IMR-90 (cell line): ENCODE measurements around the gene VPS41. TPM values are rescaled to one million over a fixed set of nuclear protein-coding genes. Genes with fewer than 3 reads are reported as not detected.

Experiments used
- ATAC-seq: fragments of 200-7000 bp; cut with Tn5 transposase; 2 replicates; pipeline ENCODE4 v1.9.1; 2020; ENCODE audit warnings: low read depth, mild to moderate bottlenecking, moderate library complexity
- BruUV-seq: library from RNA; stranded (reverse); fragments of 400-500 nt; replicated peaks from 2 replicates; lab custom pipeline; 2021; lab: Mats Ljungman, UMichigan
- CTCF ChIA-PET: fragments of 300-600 bp; formaldehyde crosslinking; extraction: SDS; loops from one replicate; lab custom pipeline; 2021; ENCODE audit warnings: antibody characterized with exemption; lab: Yijun Ruan, JAX
- POLR2A ChIA-PET: fragments of 300-600 bp; sonication (Branson Sonifier 250); formaldehyde crosslinking; loops from one replicate; lab custom pipeline; 2022; ENCODE audit warnings: antibody characterized with exemption; ENCODE audit not compliant: unreplicated experiment; lab: Charles Lee
- DNase-seq: peaks from one replicate; pipeline ENCODE4 v3.0.0; 2013
- H2AFZ ChIP-seq: replicated peaks from 2 replicates; pipeline ENCODE3; 2013; ENCODE audit warnings: low read length, mild to moderate bottlenecking; ENCODE audit not compliant: poor library complexity
- H2AK5ac ChIP-seq: 2 replicates; pipeline ENCODE4 v1.6.1; 2013; ENCODE audit warnings: low read depth, low read length, inconsistent platforms
- H2AK9ac ChIP-seq: replicated peaks from 2 replicates; pipeline ENCODE3; 2013; ENCODE audit warnings: mild to moderate bottlenecking, low read depth, low read length, moderate library complexity; ENCODE audit not compliant: poor library complexity
- H2BK120ac ChIP-seq: 2 replicates; pipeline ENCODE4 v1.6.1; 2013; ENCODE audit warnings: low read depth, low read length, inconsistent platforms
- H2BK15ac ChIP-seq: 3 replicates; pipeline ENCODE4 v1.6.1; 2013; ENCODE audit warnings: low read depth, low read length, inconsistent platforms
- H2BK20ac ChIP-seq: 2 replicates; pipeline ENCODE4 v1.6.1; 2013; ENCODE audit warnings: low read depth, mild to moderate bottlenecking, inconsistent platforms, low read length, moderate library complexity
- H2BK5ac ChIP-seq: 2 replicates; pipeline ENCODE4 v1.6.1; 2013; ENCODE audit warnings: mild to moderate bottlenecking, low read depth, low read length, inconsistent platforms; ENCODE audit not compliant: poor library complexity, severe bottlenecking
- H3K14ac ChIP-seq: replicated peaks from 2 replicates; pipeline ENCODE4 v1.6.1; 2013; ENCODE audit warnings: low read depth, low read length, inconsistent platforms
- H3K18ac ChIP-seq: 2 replicates; pipeline ENCODE4 v1.6.1; 2013; ENCODE audit warnings: low read depth, low read length, control low read depth
- H3K23ac ChIP-seq: 2 replicates; pipeline ENCODE4 v1.6.1; 2013; ENCODE audit warnings: low read depth, low read length, inconsistent platforms
- H3K27ac ChIP-seq: 2 replicates; pipeline ENCODE4 v1.5.1; 2013; ENCODE audit warnings: mild to moderate bottlenecking, control low read depth, low read length; ENCODE audit not compliant: insufficient read depth
- H3K27me3 ChIP-seq: 2 replicates; pipeline ENCODE4 v1.6.1; 2013; ENCODE audit warnings: low read length; ENCODE audit not compliant: control insufficient read depth, insufficient read depth
- H3K36me3 ChIP-seq: 2 replicates; pipeline ENCODE4 v1.6.1; 2013; ENCODE audit warnings: low read length, mixed read lengths; ENCODE audit not compliant: control insufficient read depth, insufficient read depth
- H3K4ac ChIP-seq: 2 replicates; pipeline ENCODE4 v1.6.1; 2013; ENCODE audit warnings: low read depth, low read length, inconsistent platforms
- H3K4me1 ChIP-seq: 2 replicates; pipeline ENCODE4 v1.6.1; 2013; ENCODE audit warnings: low read length, mixed read lengths; ENCODE audit not compliant: control insufficient read depth, insufficient read depth
- H3K4me2 ChIP-seq: 2 replicates; pipeline ENCODE4 v1.6.1; 2013; ENCODE audit warnings: low read depth, mild to moderate bottlenecking, control low read depth, low read length, moderate library complexity
- H3K4me3 ChIP-seq: 2 replicates; pipeline ENCODE4 v1.5.1; 2013; ENCODE audit warnings: low read depth, mild to moderate bottlenecking, control low read depth, low read length, moderate library complexity; ENCODE audit not compliant: insufficient read depth
- H3K56ac ChIP-seq: 2 replicates; pipeline ENCODE4 v1.6.1; 2013; ENCODE audit warnings: low read length, inconsistent platforms; ENCODE audit not compliant: insufficient read depth; ENCODE audit errors: extremely low read depth
- H3K79me1 ChIP-seq, 2 experiments: 2 replicates each; pipeline ENCODE4 v1.6.1; 2013; ENCODE audit warnings: low read length in 2 of 2, inconsistent platforms in 1 of 2, low read depth in 1 of 2
- H3K9ac ChIP-seq: 2 replicates; pipeline ENCODE4 v1.6.1; 2013; ENCODE audit warnings: low read depth, low read length, control low read depth
- H3K9me1 ChIP-seq: 2 replicates; pipeline ENCODE4 v1.6.1; 2013; ENCODE audit warnings: low read length, inconsistent platforms; ENCODE audit not compliant: insufficient read depth
- H3K9me3 ChIP-seq: 2 replicates; pipeline ENCODE4 v1.6.1; 2013; ENCODE audit warnings: low read length; ENCODE audit not compliant: control insufficient read depth, insufficient read depth
- H4K20me1 ChIP-seq: 2 replicates; pipeline ENCODE4 v1.6.1; 2013; ENCODE audit warnings: low read length, inconsistent platforms; ENCODE audit not compliant: insufficient read depth
- H4K5ac ChIP-seq: 2 replicates; pipeline ENCODE4 v1.6.1; 2013; ENCODE audit warnings: mild to moderate bottlenecking, low read depth, low read length, control low read depth
- H4K8ac ChIP-seq, 2 experiments: 2 replicates each; pipeline ENCODE4 v1.6.1; 2013; ENCODE audit warnings: low read depth in 2 of 2, low read length in 2 of 2, control low read depth in 1 of 2, inconsistent platforms in 1 of 2
- H4K91ac ChIP-seq: 2 replicates; pipeline ENCODE4 v1.6.1; 2013; ENCODE audit warnings: low read depth, low read length, inconsistent platforms; ENCODE audit not compliant: insufficient read depth
- BHLHE40 ChIP-seq: fragments of 150-350 bp; IDR thresholded peaks from 2 replicates; pipeline ENCODE4 v1.6.1; 2016; ENCODE audit warnings: mild to moderate bottlenecking, low read depth, low read length
- CTCF ChIP-seq: conservative IDR thresholded peaks from 2 replicates; pipeline ENCODE4 v1.5.1; 2012; ENCODE audit warnings: mild to moderate bottlenecking, low read depth, low read length, improper control_type of control experiment
- ELK1 ChIP-seq: fragments of 150-350 bp; IDR thresholded peaks from 2 replicates; pipeline ENCODE4 v1.6.1; 2016; ENCODE audit warnings: low read depth, mild to moderate bottlenecking, low read length, moderate library complexity, borderline replicate concordance
- FOS ChIP-seq: fragments of 150-350 bp; IDR thresholded peaks from 2 replicates; pipeline ENCODE4 v1.6.1; 2016; ENCODE audit warnings: low read depth, low read length
- MAFK ChIP-seq: IDR thresholded peaks from 2 replicates; pipeline ENCODE4 v1.6.1; 2012; ENCODE audit warnings: low read depth, low read length, improper control_type of control experiment
- MXI1 ChIP-seq: IDR thresholded peaks from 2 replicates; pipeline ENCODE4 v1.6.1; 2012; ENCODE audit warnings: low read depth, mild to moderate bottlenecking, low read length, moderate library complexity, borderline replicate concordance
- NFE2L2 ChIP-seq: fragments of 150-350 bp; IDR thresholded peaks from 2 replicates; pipeline ENCODE4 v1.6.1; 2016; ENCODE audit warnings: low read depth, mild to moderate bottlenecking, low read length
- POLR2A ChIP-seq: IDR thresholded peaks from 2 replicates; pipeline ENCODE4 v1.6.1; 2012; ENCODE audit warnings: mild to moderate bottlenecking, low read depth, low read length
- RAD21 ChIP-seq: IDR thresholded peaks from 2 replicates; pipeline ENCODE4 v1.6.1; 2012; ENCODE audit warnings: low read length, improper control_type of control experiment
- RCOR1 ChIP-seq: IDR thresholded peaks from 2 replicates; pipeline ENCODE4 v1.6.1; 2012; ENCODE audit warnings: mild to moderate bottlenecking, low read length, improper control_type of control experiment; ENCODE audit not compliant: insufficient replicate concordance
- RFX5 ChIP-seq: IDR thresholded peaks from 2 replicates; pipeline ENCODE4 v1.8.0; 2012; ENCODE audit warnings: low read depth, mild to moderate bottlenecking, low read length, moderate library complexity
- SMC3 ChIP-seq: fragments of 150-350 bp; IDR thresholded peaks from 2 replicates; pipeline ENCODE4 v1.6.1; 2016; ENCODE audit warnings: low read depth, mild to moderate bottlenecking, antibody characterized with exemption, low read length, moderate library complexity
- WGBS, 2 experiments: methylation state at CpG; one replicate each; pipeline versions ENCODE4 v1.1.5 to v1.1.7; 2013; ENCODE audit warnings: missing lambda C conversion rate in 2 of 2; ENCODE audit not compliant: insufficient read length in 1 of 2; ENCODE audit errors: extremely low coverage in 2 of 2; 5-methylcytosine and 5-hydroxymethylcytosine counted together
- dilution Hi-C: fragments of 300-500 bp; cut with HindIII; formaldehyde crosslinking; loops from one replicate; pipeline ENCODE4 v1.14.3; 2018; ENCODE audit warnings: low sequenced_read_pairs; ENCODE audit not compliant: unreplicated experiment
- in situ Hi-C: fragments of 300-500 bp; cut with MboI; formaldehyde crosslinking; loops from 3 replicates; pipeline ENCODE4 v1.14.3; 2019; ENCODE audit warnings: low sequenced_read_pairs, inconsistent platforms, mixed read lengths
- intact Hi-C: fragments of 100-400 bp; cut with micrococcal nuclease; formaldehyde crosslinking; loops from 2 replicates; pipeline ENCODE4 v1.10.0; 2022
- polyA plus RNA-seq, 3 experiments: library from polyadenylated mRNA; depleted of rRNA; stranded (reverse); fragments of >200 nt; gene quantifications; 2 replicates each; pipeline ENCODE4 v1.2.3, GENCODE V29; 2012; ENCODE audit warnings: low replicate concordance in 1 of 3
- total RNA-seq: library from RNA; depleted of rRNA; stranded (reverse); fragments of >200 nt; gene quantifications from 2 replicates; pipeline ENCODE4 v1.2.3, GENCODE V29; 2012

Gene VPS41
- total and polyA plus RNA-seq, 2 of the 4 experiments (the other 2 are of a cell fraction) = 16.0 to 28.0 TPM

- Histone ChIP-seq H4K20me1 (no peaks in the 10 kb centered on the region), H2BK120ac (no peak overlapping the region), H3K18ac (no peak overlapping the region), H3K36me3 (no peaks in the 10 kb centered on the region), H2BK20ac (no peak overlapping the region), H3K4me2 (no peak overlapping the region), H3K4ac (no peak overlapping the region), H3K14ac (no peak overlapping the region), H4K8ac (no peak overlapping the region), H2BK15ac (no peak overlapping the region), H3K79me1 (no peaks in the 10 kb centered on the region), H3K9me3 (no peaks in the 10 kb centered on the region), H3K27me3 (no peaks in the 10 kb centered on the region), H2AFZ (no peak overlapping the region), H4K91ac (no peak overlapping the region), H3K23ac (no peak overlapping the region), H3K27ac (no peak overlapping the region), H2AK5ac (no peak overlapping the region), H3K9me1 (no peaks in the 10 kb centered on the region), H2AK9ac (no peak overlapping the region), H3K56ac (no peak overlapping the region), H4K5ac (no peak overlapping the region), H3K4me3 (no peak overlapping the region), H3K9ac (no peak overlapping the region), H2BK5ac (no peak overlapping the region), H3K4me1 (no peaks in the 10 kb centered on the region)
- no peak for TF ChIP-seq ELK1
- TF ChIP-seq FOS = no peak
- TF ChIP-seq MAFK = no peak
- no peak for TF ChIP-seq CTCF
- no peak for TF ChIP-seq MXI1
- TF ChIP-seq SMC3 = no peak
- TF ChIP-seq BHLHE40 = no peak
- no peak for TF ChIP-seq RAD21
- TF ChIP-seq POLR2A = no peak
- TF ChIP-seq RFX5 = no peak
- no peak for TF ChIP-seq RCOR1
- no peak for TF ChIP-seq NFE2L2
- in situ Hi-C loops (no loop called here), dilution Hi-C loops (no loop called here), intact Hi-C loops (no loop called here)
- WGBS, 2 experiments = 76% methylated on average over 3 of the region's 6 CpGs; no CpG with 5 or more reads in 1 of the 2 experiments
- ChIA-PET CTCF (interaction anchor here (0.6 kb wide), 1 partner anchor 11 kb away, joined by 3 read pairs; no protein-coding TSS in a partner anchor), POLR2A (no interaction called here)
- BruUV-seq = no TSS peak
- ATAC-seq (no peak), DNase-seq (no peak)
Measured at GRCh38 chr7:38951213-38951612, 42.2 kb upstream of the VPS41 start.
